Panc1 (cell line): ENCODE results near the gene NELFB. TPM values are rescaled to one million over a fixed set of nuclear protein-coding genes. Genes with fewer than 3 reads are reported as not detected.

ENCODE experiments used
- ATAC-seq: fragments of 200-7000 bp; cut with Tn5 transposase; 2 replicates; pipeline ENCODE4 v1.9.1; 2020; ENCODE audit warnings: mild to moderate bottlenecking, moderate library complexity
- BruUV-seq: library from RNA; stranded (reverse); fragments of 400-500 nt; replicated peaks from 2 replicates; lab custom pipeline; 2021; lab: Mats Ljungman, UMichigan
- CTCF ChIA-PET: fragments of 300-600 bp; sonication (Branson Sonifier 250); formaldehyde crosslinking; loops from one replicate; lab custom pipeline; 2022; ENCODE audit warnings: antibody characterized with exemption; lab: Charles Lee
- POLR2A ChIA-PET: fragments of 300-600 bp; sonication (Branson Sonifier 250); formaldehyde crosslinking; loops from one replicate; lab custom pipeline; 2022; ENCODE audit warnings: antibody characterized with exemption; lab: Charles Lee
- DNase-seq: peaks from one replicate; pipeline ENCODE4 v3.0.0-alpha.2; 2010; ENCODE audit warnings: low read depth, low spot score
- H3K27ac ChIP-seq: 2 replicates; pipeline ENCODE4 v1.5.1; 2011; ENCODE audit warnings: mild to moderate bottlenecking, low read length, inconsistent platforms
- H3K27me3 ChIP-seq: fragments of 200-500 bp; sonication (Bioruptor generic); 2 replicates; pipeline ENCODE4 v1.6.0; 2014; ENCODE audit warnings: low read length, inconsistent platforms; ENCODE audit not compliant: control insufficient read depth, insufficient read depth
- H3K36me3 ChIP-seq: fragments of 200-500 bp; sonication (Bioruptor generic); 2 replicates; pipeline ENCODE4 v1.5.1; 2014; ENCODE audit warnings: inconsistent platforms, mild to moderate bottlenecking, low read length, moderate library complexity; ENCODE audit not compliant: control insufficient read depth, insufficient read depth
- H3K4me1 ChIP-seq: 2 replicates; pipeline ENCODE4 v1.5.1; 2011; ENCODE audit warnings: inconsistent platforms, mild to moderate bottlenecking, low read length, moderate library complexity; ENCODE audit not compliant: control insufficient read depth, insufficient read depth
- H3K4me3 ChIP-seq, 2 experiments: 2 replicates each; pipeline ENCODE4 v1.5.1; 2011 to 2012; ENCODE audit warnings: low read depth in 2 of 2, low read length in 2 of 2, mild to moderate bottlenecking in 2 of 2, inconsistent platforms in 1 of 2, moderate library complexity in 1 of 2
- H3K9me3 ChIP-seq: fragments of 200-500 bp; sonication (Bioruptor generic); 2 replicates; pipeline ENCODE4 v1.5.1; 2014; ENCODE audit warnings: low read depth, mild to moderate bottlenecking, inconsistent platforms, low read length, moderate library complexity; ENCODE audit not compliant: control insufficient read depth, insufficient read depth
- POLR2AphosphoS5 ChIP-seq: IDR thresholded peaks from 2 replicates; pipeline ENCODE4 v1.6.1; 2012; ENCODE audit warnings: mild to moderate bottlenecking, low read depth, low read length, moderate library complexity
- SIN3A ChIP-seq: IDR thresholded peaks from 2 replicates; pipeline ENCODE4 v1.6.1; 2012; ENCODE audit warnings: low read depth, mild to moderate bottlenecking, low read length, moderate library complexity, borderline replicate concordance; ENCODE audit not compliant: insufficient read depth
- TCF7L2 ChIP-seq: IDR thresholded peaks from 2 replicates; pipeline ENCODE4 v1.6.1; 2011; ENCODE audit warnings: mild to moderate bottlenecking, low read depth, low read length, inconsistent platforms
- in situ Hi-C: cut with HindIII; loops from 2 replicates; pipeline ENCODE4 v1.10.0; 2016; ENCODE audit warnings: low sequenced_read_pairs, low pct_unique_long_range_greater_than_20kb
- intact Hi-C: fragments of 100-400 bp; cut with micrococcal nuclease; formaldehyde crosslinking; loops from one replicate; pipeline ENCODE4 v1.10.0; 2022; ENCODE audit not compliant: unreplicated experiment
- total RNA-seq: library from RNA; stranded (reverse); gene quantifications from one replicate; pipeline ENCODE4 v1.2.1, GENCODE V29; 2021; ENCODE audit not compliant: unreplicated experiment
- TF ChIP-seq, protein P1 (sequence below), 2 experiments: IDR thresholded peaks; 2 replicates each; pipeline ENCODE4 v1.6.1; 2011 to 2012; ENCODE audit warnings: low read depth in 2 of 2, control low read depth in 1 of 2, low read length in 1 of 2, mild to moderate bottlenecking in 1 of 2, moderate library complexity in 1 of 2; ENCODE audit not compliant: insufficient read depth in 1 of 2
- TF ChIP-seq, protein P2 (sequence below): fragments of 450-650 bp; IDR thresholded peaks from 2 replicates; pipeline ENCODE4 v1.5.1; 2017; ENCODE audit warnings: mild to moderate bottlenecking

Gene NELFB
- total RNA-seq, 1 experiment from 2014 or later, result 62.4 TPM

GRCh38 chr9:137270929-137271695 is 16.0 kb downstream of the NELFB start:
- peaks cover 3% of the 10 kb centered on the region for H3K4me1 ChIP-seq
- BruUV-seq, result no TSS peak
- no peaks in the 10 kb centered on the region for H3K27me3 ChIP-seq
- CTCF ChIA-PET, result no interaction called here
- TF ChIP-seq, protein P1, sequence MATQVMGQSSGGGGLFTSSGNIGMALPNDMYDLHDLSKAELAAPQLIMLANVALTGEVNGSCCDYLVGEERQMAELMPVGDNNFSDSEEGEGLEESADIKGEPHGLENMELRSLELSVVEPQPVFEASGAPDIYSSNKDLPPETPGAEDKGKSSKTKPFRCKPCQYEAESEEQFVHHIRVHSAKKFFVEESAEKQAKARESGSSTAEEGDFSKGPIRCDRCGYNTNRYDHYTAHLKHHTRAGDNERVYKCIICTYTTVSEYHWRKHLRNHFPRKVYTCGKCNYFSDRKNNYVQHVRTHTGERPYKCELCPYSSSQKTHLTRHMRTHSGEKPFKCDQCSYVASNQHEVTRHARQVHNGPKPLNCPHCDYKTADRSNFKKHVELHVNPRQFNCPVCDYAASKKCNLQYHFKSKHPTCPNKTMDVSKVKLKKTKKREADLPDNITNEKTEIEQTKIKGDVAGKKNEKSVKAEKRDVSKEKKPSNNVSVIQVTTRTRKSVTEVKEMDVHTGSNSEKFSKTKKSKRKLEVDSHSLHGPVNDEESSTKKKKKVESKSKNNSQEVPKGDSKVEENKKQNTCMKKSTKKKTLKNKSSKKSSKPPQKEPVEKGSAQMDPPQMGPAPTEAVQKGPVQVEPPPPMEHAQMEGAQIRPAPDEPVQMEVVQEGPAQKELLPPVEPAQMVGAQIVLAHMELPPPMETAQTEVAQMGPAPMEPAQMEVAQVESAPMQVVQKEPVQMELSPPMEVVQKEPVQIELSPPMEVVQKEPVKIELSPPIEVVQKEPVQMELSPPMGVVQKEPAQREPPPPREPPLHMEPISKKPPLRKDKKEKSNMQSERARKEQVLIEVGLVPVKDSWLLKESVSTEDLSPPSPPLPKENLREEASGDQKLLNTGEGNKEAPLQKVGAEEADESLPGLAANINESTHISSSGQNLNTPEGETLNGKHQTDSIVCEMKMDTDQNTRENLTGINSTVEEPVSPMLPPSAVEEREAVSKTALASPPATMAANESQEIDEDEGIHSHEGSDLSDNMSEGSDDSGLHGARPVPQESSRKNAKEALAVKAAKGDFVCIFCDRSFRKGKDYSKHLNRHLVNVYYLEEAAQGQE (IDR thresholded peaks at IDR 0.05; ENCODE audit: insufficient read depth in 1 of 2, low read depth in 2 of 2, low read length in 1 of 2), result no peak
- TF ChIP-seq SIN3A, result no peak
- TF ChIP-seq POLR2AphosphoS5, result no peak
- TF ChIP-seq TCF7L2, result no peak
- TF ChIP-seq, protein P2, sequence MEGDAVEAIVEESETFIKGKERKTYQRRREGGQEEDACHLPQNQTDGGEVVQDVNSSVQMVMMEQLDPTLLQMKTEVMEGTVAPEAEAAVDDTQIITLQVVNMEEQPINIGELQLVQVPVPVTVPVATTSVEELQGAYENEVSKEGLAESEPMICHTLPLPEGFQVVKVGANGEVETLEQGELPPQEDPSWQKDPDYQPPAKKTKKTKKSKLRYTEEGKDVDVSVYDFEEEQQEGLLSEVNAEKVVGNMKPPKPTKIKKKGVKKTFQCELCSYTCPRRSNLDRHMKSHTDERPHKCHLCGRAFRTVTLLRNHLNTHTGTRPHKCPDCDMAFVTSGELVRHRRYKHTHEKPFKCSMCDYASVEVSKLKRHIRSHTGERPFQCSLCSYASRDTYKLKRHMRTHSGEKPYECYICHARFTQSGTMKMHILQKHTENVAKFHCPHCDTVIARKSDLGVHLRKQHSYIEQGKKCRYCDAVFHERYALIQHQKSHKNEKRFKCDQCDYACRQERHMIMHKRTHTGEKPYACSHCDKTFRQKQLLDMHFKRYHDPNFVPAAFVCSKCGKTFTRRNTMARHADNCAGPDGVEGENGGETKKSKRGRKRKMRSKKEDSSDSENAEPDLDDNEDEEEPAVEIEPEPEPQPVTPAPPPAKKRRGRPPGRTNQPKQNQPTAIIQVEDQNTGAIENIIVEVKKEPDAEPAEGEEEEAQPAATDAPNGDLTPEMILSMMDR, result no peak
- POLR2A ChIA-PET, result no interaction called here
- in situ Hi-C loops, result no loop called here
- ATAC-seq (no peak), DNase-seq (no peak)
- no peak overlapping the region for H3K27ac ChIP-seq
- H3K9me3 ChIP-seq, result no peaks in the 10 kb centered on the region
- no peak overlapping the region for H3K4me3 ChIP-seq
- intact Hi-C loops, result no loop called here
- H3K36me3 ChIP-seq, result no peaks in the 10 kb centered on the region; the same call in 1 of the 2 replicates

DNA sequence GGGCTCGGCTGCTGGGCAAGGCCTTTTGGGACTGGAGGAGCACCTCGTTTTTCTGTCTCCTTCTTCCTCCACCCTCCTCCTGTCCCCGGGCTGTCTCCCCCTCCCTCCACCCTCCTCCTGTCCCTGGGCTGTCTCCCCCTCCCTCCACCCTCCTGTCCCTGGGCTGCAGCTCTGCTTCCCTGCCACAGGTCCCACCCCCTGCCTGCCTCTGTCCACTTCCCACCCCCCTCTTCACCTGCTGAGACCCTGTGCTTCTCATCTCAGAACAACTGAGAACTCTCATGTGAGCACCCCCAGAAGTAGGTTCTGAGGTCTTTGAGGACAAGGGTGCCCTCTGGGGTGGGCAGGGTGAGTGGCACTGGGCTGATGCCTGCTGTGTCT is 16.6 kb downstream of the NELFB start:
- Histone ChIP-seq H3K27me3 (no peaks in the 10 kb centered on the region), H3K4me1 (peaks cover 9% of the 10 kb centered on the region), H3K27ac (no peak overlapping the region), H3K36me3 (no peaks in the 10 kb centered on the region; the same call in 1 of the 2 replicates), H3K4me3 (no peak overlapping the region), H3K9me3 (no peaks in the 10 kb centered on the region)
- DNase-seq, result no peak
- TF ChIP-seq TCF7L2, result no peak
- TF ChIP-seq, protein P2, result no peak
- TF ChIP-seq POLR2AphosphoS5, result no peak
- TF ChIP-seq SIN3A, result no peak
- TF ChIP-seq, protein P1 (IDR thresholded peaks at IDR 0.05; ENCODE audit: insufficient read depth in 1 of 2, low read depth in 2 of 2, low read length in 1 of 2), result no peak
- intact Hi-C loops, result no loop called here
- in situ Hi-C loops, result no loop called here
- ChIA-PET CTCF (no interaction called here), POLR2A (no interaction called here)
- no TSS peak for BruUV-seq
- no peak for ATAC-seq
